ENCODE measurements around the gene FAM187B.

The FAM187B gene

GRCh38 chr19:35254341-35255297, 26.1 kb upstream of the FAM187B start:
- no peak overlapping the region for H3K9ac ChIP-seq (ENCODE audit: low read length)
- no peaks in the 10 kb centered on the region for H3K9me3 ChIP-seq (ENCODE audit: insufficient read depth, low read length)
- no peaks in the 10 kb centered on the region for H4K20me1 ChIP-seq (ENCODE audit: insufficient read depth, low read length)
- TF ChIP-seq EZH2phosphoT487 (IDR thresholded peaks at IDR 0.05; ENCODE audit: low read depth) (no peak), CTCF (IDR thresholded peaks at IDR 0.05; ENCODE audit: low read depth, low read length) (no peak)
- no peaks in the 10 kb centered on the region for H3K4me1 ChIP-seq (ENCODE audit: low read length)
- no peaks in the 10 kb centered on the region for H3K36me3 ChIP-seq (replicated peaks; ENCODE audit: low read depth, low read length)
- H3K27ac ChIP-seq (ENCODE audit: low read length): no peak overlapping the region
- H2AFZ ChIP-seq (ENCODE audit: low read depth, low read length): no peak overlapping the region
- H3K79me2 ChIP-seq (ENCODE audit: low read length): no peaks in the 10 kb centered on the region
- no peaks in the 10 kb centered on the region for H3K27me3 ChIP-seq (ENCODE audit: low read depth, low read length)
- H3K4me2 ChIP-seq (ENCODE audit: low read length): no peak overlapping the region
- no peak overlapping the region for H3K4me3 ChIP-seq (ENCODE audit: low read length)

GRCh38 chr19:35253316-35254286, 25.1 kb upstream of the FAM187B start:
- Histone ChIP-seq H3K27ac (ENCODE audit: low read length) (no peak overlapping the region), H3K9me3 (ENCODE audit: insufficient read depth, low read length) (no peaks in the 10 kb centered on the region), H3K4me3 (ENCODE audit: low read length) (no peak overlapping the region), H3K4me1 (ENCODE audit: low read length) (no peaks in the 10 kb centered on the region), H4K20me1 (ENCODE audit: insufficient read depth, low read length) (no peaks in the 10 kb centered on the region), H3K79me2 (ENCODE audit: low read length) (no peaks in the 10 kb centered on the region), H2AFZ (ENCODE audit: low read depth, low read length) (no peak overlapping the region), H3K4me2 (ENCODE audit: low read length) (no peak overlapping the region), H3K9ac (ENCODE audit: low read length) (no peak overlapping the region), H3K27me3 (ENCODE audit: low read depth, low read length) (no peaks in the 10 kb centered on the region; the same call in 1 of the 2 replicates), H3K36me3 (replicated peaks; ENCODE audit: low read depth, low read length) (no peaks in the 10 kb centered on the region)
- no peak for TF ChIP-seq CTCF (IDR thresholded peaks at IDR 0.05; ENCODE audit: low read depth, low read length)
- TF ChIP-seq EZH2phosphoT487 (IDR thresholded peaks at IDR 0.05; ENCODE audit: low read depth): no peak

- Histone ChIP-seq H4K20me1 (ENCODE audit: insufficient read depth, low read length) (no peaks in the 10 kb centered on the region), H3K4me3 (ENCODE audit: low read length) (no peak overlapping the region), H3K9me3 (ENCODE audit: insufficient read depth, low read length) (no peaks in the 10 kb centered on the region), H3K9ac (ENCODE audit: low read length) (no peak overlapping the region), H3K36me3 (replicated peaks; ENCODE audit: low read depth, low read length) (no peaks in the 10 kb centered on the region), H2AFZ (ENCODE audit: low read depth, low read length) (no peak overlapping the region), H3K4me2 (ENCODE audit: low read length) (no peak overlapping the region), H3K79me2 (ENCODE audit: low read length) (no peaks in the 10 kb centered on the region), H3K27ac (ENCODE audit: low read length) (no peak overlapping the region), H3K4me1 (ENCODE audit: low read length) (peaks cover 10% of the 10 kb centered on the region), H3K27me3 (ENCODE audit: low read depth, low read length) (peaks cover 16% of the 10 kb centered on the region)
- TF ChIP-seq CTCF (IDR thresholded peaks at IDR 0.05; ENCODE audit: low read depth, low read length): no peak
Measured at GRCh38 chr19:35251456-35251855, 22.9 kb upstream of the FAM187B start.

Data from OCI-LY3 (cell line).